Myocyte (in vitro differentiated cells): ENCODE data around the gene FAM24B. TPM values are rescaled to one million over a fixed set of nuclear protein-coding genes. Genes with fewer than 3 reads are reported as not detected.
"Not testable (repeated sequence)": the region's sequence is repeated elsewhere in the genome, so short reads cannot be mapped to it uniquely, and the experiment has no call there.

Experiments used
- DNase-seq: peaks from one replicate; pipeline ENCODE4 v3.0.0-alpha.2; 2012; ENCODE audit warnings: low read depth
- polyA plus RNA-seq: library from polyadenylated mRNA; unstranded; fragments of >200 nt; gene quantifications from one replicate; pipeline ENCODE4 v1.2.1, GENCODE V29; 2012; ENCODE audit warnings: missing spikeins
- total RNA-seq: library from RNA; depleted of rRNA; stranded (reverse); fragments of >200 nt; gene quantifications from 2 replicates; pipeline ENCODE4 v1.2.3, GENCODE V29; 2014

FAM24B gene, protein sequence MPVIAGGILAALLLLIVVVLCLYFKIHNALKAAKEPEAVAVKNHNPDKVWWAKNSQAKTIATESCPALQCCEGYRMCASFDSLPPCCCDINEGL
- 5.0 and 10.1 TPM in 2 replicates for total RNA-seq
- polyA plus RNA-seq, result 14.3 TPM

GRCh38 chr10:122879339-122880273 lies at the start of gene FAM24B:
Gene FAM24B, minus strand, starts transcription at chr10:122879581. Its CDS starts 29,066 bp downstream, at chr10:122850515.
- peak; percentile 99 for DNase-seq

DNA sequence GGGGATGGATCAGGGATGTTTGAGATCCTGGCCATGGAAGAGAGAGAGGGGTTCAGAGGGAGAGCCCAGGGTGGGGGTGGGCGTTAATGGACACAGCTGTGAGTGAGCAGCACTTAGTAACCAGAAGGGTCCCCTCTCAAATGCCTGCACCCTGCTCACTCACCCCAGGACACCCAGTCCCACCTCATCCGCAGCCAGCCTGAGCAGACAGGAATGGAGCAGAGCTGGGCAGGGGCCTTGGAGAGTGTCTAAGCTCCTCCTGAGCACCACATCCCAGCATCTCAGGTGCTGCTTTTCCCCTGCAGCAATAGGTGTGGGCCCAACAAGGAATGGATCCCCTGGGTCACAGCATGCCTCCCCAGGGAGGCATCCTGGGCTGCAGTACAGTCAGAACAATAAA lies 36.3 kb upstream of the FAM24B start:
- DNase-seq, result no peak

DNA sequence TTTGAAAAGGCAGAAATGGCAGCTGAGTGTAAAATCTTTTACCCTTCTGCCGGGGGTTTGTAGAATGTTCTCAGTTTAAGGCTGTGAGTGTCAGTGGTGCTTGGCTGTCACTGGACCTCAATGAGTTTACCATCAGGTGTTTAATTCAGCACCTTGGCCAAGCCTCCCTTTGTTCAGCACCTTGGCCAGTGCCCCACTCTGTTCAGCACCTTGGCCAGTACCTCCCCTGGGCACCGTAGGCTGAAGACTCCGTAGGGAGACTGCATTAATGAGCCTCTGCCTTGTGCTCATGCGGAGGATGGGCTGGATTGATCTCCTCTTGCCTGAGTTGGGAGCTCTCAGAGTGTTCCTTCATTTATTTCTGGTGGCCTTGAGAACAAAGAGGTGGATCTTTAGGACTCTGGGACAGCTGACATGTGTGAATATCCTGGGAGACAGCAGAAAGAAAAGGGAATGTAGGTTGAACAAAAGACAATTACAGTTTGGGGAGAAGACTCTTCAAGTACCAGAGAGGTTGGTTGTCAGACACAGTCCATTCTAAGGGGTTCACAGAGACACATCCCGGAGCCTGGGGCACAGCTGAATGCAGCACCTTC lies 32.6 kb upstream of the FAM24B start:
- DNase-seq, result peak; percentile 74

GRCh38 chr10:122910310-122910709 lies 30.9 kb upstream of the FAM24B start, which contains the start of gene FAM24A:
Gene FAM24A, plus strand, starts transcription at chr10:122910610. Its CDS starts 1,025 bp downstream, at chr10:122911635.
- DNase-seq, result no peak

- DNase-seq, result not testable (repeated sequence)
Measured at GRCh38 chr10:122903861-122904260, 24.5 kb upstream of the FAM24B start.

DNA sequence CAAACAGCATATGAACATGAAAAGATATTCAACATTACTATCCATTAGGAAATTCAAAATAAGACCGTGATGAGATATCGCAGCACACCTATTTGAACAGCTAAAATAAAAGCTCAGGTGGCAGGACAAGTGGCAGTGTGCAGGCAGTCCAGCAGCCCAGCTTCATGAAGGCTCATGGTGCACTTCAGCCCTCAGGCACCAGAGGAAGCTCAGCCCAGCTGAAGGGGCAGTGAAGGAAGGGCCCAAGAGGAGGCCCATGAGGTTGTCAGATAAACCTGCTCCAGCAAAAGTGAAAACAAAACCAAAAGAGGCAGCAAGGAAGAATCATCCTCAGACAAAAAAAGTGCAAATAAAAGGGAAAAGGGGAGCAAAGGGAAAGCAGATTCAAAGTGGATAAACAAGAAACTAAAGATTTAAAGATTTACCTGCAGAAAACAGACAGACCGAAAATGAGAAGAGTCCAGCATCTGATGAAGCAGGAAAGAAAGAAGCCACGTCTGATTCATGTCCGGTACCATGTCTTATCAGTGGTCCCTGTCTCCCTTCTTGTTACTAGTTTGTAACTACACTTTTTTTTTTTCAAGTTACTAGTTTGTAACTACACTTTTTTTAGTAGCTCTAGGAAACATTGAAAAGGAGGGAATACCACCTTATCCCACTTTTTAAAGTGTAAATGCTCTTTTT lies 15.0 kb upstream of the FAM24B start:
- DNase-seq, result no peak

GRCh38 chr10:122884166-122884565 lies 4.8 kb upstream of the FAM24B start:
- DNase-seq, result no peak

DNA sequence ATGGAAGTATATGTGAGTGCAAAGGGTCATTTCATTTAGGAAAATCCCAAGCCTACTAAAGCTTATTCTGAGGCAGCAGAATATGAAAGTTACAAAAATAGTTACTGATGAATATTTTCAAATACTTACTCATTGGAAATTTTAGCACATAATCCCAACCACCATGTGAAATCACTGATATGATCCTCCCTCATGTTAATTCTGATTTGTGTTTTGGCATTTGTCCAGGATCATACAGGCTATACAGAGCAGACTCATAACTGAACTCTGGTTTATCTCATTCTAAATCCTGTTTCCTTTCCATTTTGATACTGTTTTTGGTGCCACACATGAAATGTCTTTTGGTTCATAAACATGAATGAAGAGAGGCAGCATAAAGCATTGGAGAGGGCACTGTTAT lies 3.4 kb upstream of the FAM24B start:
- DNase-seq, result no peak

- no peak for DNase-seq
Measured at GRCh38 chr10:122878799-122879338, 512 bp downstream of the FAM24B start.

- DNase-seq, result no peak
Measured at GRCh38 chr10:122877264-122877663, 2.1 kb downstream of the FAM24B start.

GRCh38 chr10:122876467-122876855 lies 2.9 kb downstream of the FAM24B start:
- no peak for DNase-seq

- DNase-seq, result no peak
Measured at GRCh38 chr10:122875843-122876466, 3.4 kb downstream of the FAM24B start.

GRCh38 chr10:122871947-122872346 lies 7.4 kb downstream of the FAM24B start:
- not testable (repeated sequence) for DNase-seq

DNA sequence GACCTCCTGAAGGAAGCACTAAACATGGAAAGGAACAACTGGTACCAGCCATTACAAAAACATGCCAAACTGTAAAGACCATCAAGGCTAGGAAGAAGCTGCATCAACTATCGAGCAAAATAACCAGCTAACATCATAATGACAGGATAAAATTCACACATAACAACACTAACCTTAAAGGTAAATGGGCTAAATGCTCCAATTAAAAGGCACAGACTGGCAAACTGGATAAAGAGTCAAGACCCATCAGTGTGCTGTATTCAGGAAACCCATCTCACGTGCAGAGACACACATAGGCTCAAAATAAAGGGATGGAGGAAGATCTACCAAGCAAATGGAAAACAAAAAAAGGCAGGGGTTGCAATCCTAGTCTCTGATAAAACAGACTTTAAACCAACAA lies 10.6 kb downstream of the FAM24B start:
- not testable (repeated sequence) for DNase-seq

- not testable (repeated sequence) for DNase-seq
Measured at GRCh38 chr10:122866757-122867482, 12.5 kb downstream of the FAM24B start.

- DNase-seq, result no peak
Measured at GRCh38 chr10:122864901-122865300, 14.5 kb downstream of the FAM24B start.

DNA sequence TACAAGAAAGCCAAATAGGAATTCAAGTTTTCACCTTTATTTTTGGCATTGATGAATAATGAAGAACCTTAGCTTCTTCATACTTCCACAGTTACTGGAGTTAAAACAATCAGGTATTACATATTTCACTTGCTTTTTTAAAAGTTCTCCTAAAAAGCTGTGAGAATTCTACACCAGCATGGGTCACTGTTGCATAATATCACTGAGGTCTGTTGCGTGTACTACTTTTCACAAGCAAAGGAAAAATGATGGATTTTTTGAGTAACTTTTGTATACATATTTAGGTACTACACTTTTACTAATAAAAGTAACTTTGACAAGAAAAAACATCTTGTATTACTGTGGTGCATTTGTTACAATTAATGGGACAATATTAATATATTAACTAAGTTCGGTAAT lies 15.2 kb downstream of the FAM24B start:
- DNase-seq, result no peak

- DNase-seq, result no peak
Measured at GRCh38 chr10:122863216-122864193, 15.9 kb downstream of the FAM24B start.

- peak; percentile 73 for DNase-seq
Measured at GRCh38 chr10:122861711-122862161, 17.6 kb downstream of the FAM24B start.
